PC-3 (cell line): ENCODE results near the gene HIGD2A. TPM values are rescaled to one million over a fixed set of nuclear protein-coding genes. Genes with fewer than 3 reads are reported as not detected.

Experiments used
- ATAC-seq: fragments of 200-7000 bp; cut with Tn5 transposase; 2 replicates; pipeline ENCODE4 v1.9.1; 2020; ENCODE audit warnings: mild to moderate bottlenecking, moderate library complexity
- BruUV-seq: library from RNA; stranded (reverse); fragments of 400-500 nt; replicated peaks from 2 replicates; lab custom pipeline; 2021; lab: Mats Ljungman, UMichigan
- CTCF ChIA-PET: fragments of 300-600 bp; sonication (Branson Sonifier 250); formaldehyde crosslinking; loops from one replicate; lab custom pipeline; 2022; ENCODE audit warnings: antibody characterized with exemption; lab: Charles Lee
- POLR2A ChIA-PET: fragments of 300-600 bp; sonication (Branson Sonifier 250); formaldehyde crosslinking; loops from one replicate; lab custom pipeline; 2022; ENCODE audit warnings: antibody characterized with exemption; ENCODE audit not compliant: unreplicated experiment; lab: Charles Lee
- DNase-seq: peaks from one replicate; pipeline ENCODE4 v3.0.0-alpha.2; 2015
- H2AFZ ChIP-seq: fragments of 300-600 bp; sonication (generic); 2 replicates; pipeline ENCODE4 v1.6.0; 2016; ENCODE audit warnings: antibody characterized with exemption, low read length
- H3F3A ChIP-seq: fragments of 300-600 bp; sonication (generic); one replicate; pipeline ENCODE4 v1.6.0; 2017; ENCODE audit warnings: antibody characterized with exemption, low read length, control low read depth, mild to moderate bottlenecking; ENCODE audit not compliant: unreplicated experiment
- H3K27ac ChIP-seq: fragments of 300-600 bp; sonication (generic); 2 replicates; pipeline ENCODE4 v1.5.1; 2016; ENCODE audit warnings: mild to moderate bottlenecking, low read length
- H3K27me3 ChIP-seq: fragments of 300-600 bp; sonication (generic); 2 replicates; pipeline ENCODE4 v1.6.1; 2016; ENCODE audit warnings: low read length, mixed read lengths
- H3K36me3 ChIP-seq: fragments of 300-600 bp; sonication (generic); 2 replicates; pipeline ENCODE4 v1.6.1; 2016; ENCODE audit warnings: low read depth, mixed run types, low read length, mixed read lengths
- H3K4me1 ChIP-seq: fragments of 300-600 bp; sonication (generic); 2 replicates; pipeline ENCODE4 v1.5.1; 2016; ENCODE audit warnings: low read length; ENCODE audit not compliant: insufficient read depth
- H3K4me2 ChIP-seq: fragments of 300-600 bp; sonication (generic); 2 replicates; pipeline ENCODE4 v1.6.0; 2016; ENCODE audit warnings: low read length
- H3K4me3 ChIP-seq: fragments of 300-600 bp; sonication (generic); 2 replicates; pipeline ENCODE4 v1.5.1; 2016; ENCODE audit warnings: mild to moderate bottlenecking, low read length, mixed read lengths
- H3K79me2 ChIP-seq: fragments of 300-600 bp; sonication (generic); 2 replicates; pipeline ENCODE4 v1.6.1; 2017; ENCODE audit warnings: low read length, mixed read lengths
- H3K9ac ChIP-seq: fragments of 300-600 bp; sonication (generic); 2 replicates; pipeline ENCODE4 v1.6.0; 2016; ENCODE audit warnings: mild to moderate bottlenecking, low read length
- H3K9me2 ChIP-seq: fragments of 300-600 bp; sonication (generic); replicated peaks from 2 replicates; pipeline ENCODE4 v1.6.1; 2016; ENCODE audit warnings: mixed run types, low read length, mixed read lengths
- H3K9me3 ChIP-seq: fragments of 300-600 bp; sonication (generic); 2 replicates; pipeline ENCODE4 v1.6.1; 2016; ENCODE audit warnings: low read length, mixed read lengths
- H4K20me1 ChIP-seq: fragments of 300-600 bp; sonication (generic); 2 replicates; pipeline ENCODE4 v1.6.1; 2016; ENCODE audit warnings: low read length, mixed read lengths
- EZH2 ChIP-seq: fragments of 300-600 bp; sonication (generic); IDR thresholded peaks from one replicate; pipeline ENCODE4 v1.6.1; 2017; ENCODE audit warnings: antibody characterized with exemption, mild to moderate bottlenecking, low read length; ENCODE audit not compliant: unreplicated experiment
- EZH2phosphoT487 ChIP-seq: fragments of 300-600 bp; sonication (generic); IDR thresholded peaks from 2 replicates; pipeline ENCODE4 v1.6.1; 2018; ENCODE audit warnings: mild to moderate bottlenecking, antibody characterized with exemption, low read length, borderline replicate concordance
- intact Hi-C: fragments of 100-400 bp; cut with micrococcal nuclease; formaldehyde crosslinking; loops from 2 replicates; pipeline ENCODE4 v1.9.0; 2023
- total RNA-seq: library from RNA; depleted of rRNA; stranded (reverse); fragments of >200 nt; gene quantifications from 2 replicates; pipeline ENCODE4 v1.2.3, GENCODE V29; 2014
- TF ChIP-seq, protein P1 (sequence below): fragments of 300-600 bp; sonication (generic); conservative IDR thresholded peaks from 2 replicates; pipeline ENCODE4 v1.5.1; 2017; ENCODE audit warnings: antibody characterized with exemption, low read depth, mild to moderate bottlenecking, low read length

The HIGD2A gene
- total RNA-seq, 1 experiment from 2014 or later = 174 TPM

DNA sequence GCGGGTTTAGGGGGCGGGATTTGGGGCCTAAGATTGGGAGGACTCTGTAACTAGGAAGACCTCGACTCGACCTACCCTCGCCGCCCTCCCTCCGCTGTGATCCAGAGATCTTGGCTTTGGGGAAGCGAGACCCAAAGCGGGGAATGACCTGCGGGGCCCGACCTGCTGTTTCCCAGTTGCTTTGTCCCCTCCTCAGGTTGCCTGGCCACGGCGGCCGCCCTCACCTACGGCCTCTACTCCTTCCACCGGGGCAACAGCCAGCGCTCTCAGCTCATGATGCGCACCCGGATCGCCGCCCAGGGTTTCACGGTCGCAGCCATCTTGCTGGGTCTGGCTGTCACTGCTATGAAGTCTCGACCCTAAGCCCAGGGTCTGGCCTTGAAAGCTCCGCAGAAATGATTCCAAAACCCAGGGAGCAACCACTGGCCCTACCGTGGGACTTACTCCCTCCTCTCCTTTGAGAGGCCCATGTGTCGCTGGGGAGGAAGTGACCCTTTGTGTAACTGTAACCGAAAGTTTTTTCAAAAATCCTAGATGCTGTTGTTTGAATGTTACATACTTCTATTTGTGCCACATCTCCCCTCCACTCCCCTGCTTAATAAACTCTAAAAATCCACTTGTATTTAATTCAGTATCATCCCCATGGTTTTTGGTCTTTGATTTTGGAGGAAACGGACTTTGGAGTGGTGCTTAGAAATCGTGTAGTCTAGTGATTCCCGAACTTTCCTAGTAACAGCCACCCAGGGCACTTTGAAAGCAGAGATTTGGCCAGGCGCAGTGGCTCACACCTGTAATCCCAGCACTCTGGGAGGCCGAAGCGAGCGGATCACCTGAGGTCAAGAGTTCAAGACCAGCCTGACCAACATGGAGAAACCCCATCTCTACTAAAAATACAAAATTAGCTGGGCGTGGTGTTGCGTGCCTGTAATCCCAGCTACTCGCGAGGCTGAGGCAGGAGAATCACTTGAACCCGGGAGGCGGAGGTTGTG, 878 bp downstream of the HIGD2A start:
- Histone ChIP-seq H4K20me1 (peaks cover 31% of the 10 kb centered on the region), H3K36me3 (peaks cover 49% of the 10 kb centered on the region), H3K27me3 (no peaks in the 10 kb centered on the region), H3K9me2 (no peaks in the 10 kb centered on the region), H3F3A (no peaks in the 10 kb centered on the region), H3K4me1 (peaks cover 14% of the 10 kb centered on the region), H3K27ac (peak overlapping the region; percentile 94), H3K4me2 (peak overlapping the region; percentile 99), H3K9ac (peak overlapping the region; percentile 98), H2AFZ (peak overlapping the region; percentile 53; the same call in 1 of the 2 replicates), H3K4me3 (peak overlapping the region; percentile 94), H3K9me3 (no peaks in the 10 kb centered on the region), H3K79me2 (peaks cover 62% of the 10 kb centered on the region)
- ChIA-PET POLR2A (no interaction called here), CTCF (no interaction called here)
- TSS peak; percentile 92 for BruUV-seq
- DNase-seq (peak; percentile 36), ATAC-seq (peak; percentile 41)
- TF ChIP-seq EZH2phosphoT487 (no peak), EZH2 (no peak)
- TF ChIP-seq, protein P1, sequence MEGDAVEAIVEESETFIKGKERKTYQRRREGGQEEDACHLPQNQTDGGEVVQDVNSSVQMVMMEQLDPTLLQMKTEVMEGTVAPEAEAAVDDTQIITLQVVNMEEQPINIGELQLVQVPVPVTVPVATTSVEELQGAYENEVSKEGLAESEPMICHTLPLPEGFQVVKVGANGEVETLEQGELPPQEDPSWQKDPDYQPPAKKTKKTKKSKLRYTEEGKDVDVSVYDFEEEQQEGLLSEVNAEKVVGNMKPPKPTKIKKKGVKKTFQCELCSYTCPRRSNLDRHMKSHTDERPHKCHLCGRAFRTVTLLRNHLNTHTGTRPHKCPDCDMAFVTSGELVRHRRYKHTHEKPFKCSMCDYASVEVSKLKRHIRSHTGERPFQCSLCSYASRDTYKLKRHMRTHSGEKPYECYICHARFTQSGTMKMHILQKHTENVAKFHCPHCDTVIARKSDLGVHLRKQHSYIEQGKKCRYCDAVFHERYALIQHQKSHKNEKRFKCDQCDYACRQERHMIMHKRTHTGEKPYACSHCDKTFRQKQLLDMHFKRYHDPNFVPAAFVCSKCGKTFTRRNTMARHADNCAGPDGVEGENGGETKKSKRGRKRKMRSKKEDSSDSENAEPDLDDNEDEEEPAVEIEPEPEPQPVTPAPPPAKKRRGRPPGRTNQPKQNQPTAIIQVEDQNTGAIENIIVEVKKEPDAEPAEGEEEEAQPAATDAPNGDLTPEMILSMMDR = no peak
- intact Hi-C loops = loop anchor here (1.0 kb wide), 1 partner anchor 189 kb away; no protein-coding TSS in a partner anchor

GRCh38 chr5:176391479-176391878, 2.9 kb downstream of the HIGD2A start:
- BruUV-seq = no TSS peak

More at GRCh38 chr5:176391479-176391878, 2.9 kb downstream of the HIGD2A start:
- peaks cover 9% of the 10 kb centered on the region for H3K4me1 ChIP-seq
- no peaks in the 10 kb centered on the region for H3K9me2 ChIP-seq
- peaks cover 41% of the 10 kb centered on the region for H3K79me2 ChIP-seq
- peaks cover 12% of the 10 kb centered on the region for H4K20me1 ChIP-seq
- no peak overlapping the region for H3K4me3 ChIP-seq
- POLR2A ChIA-PET = no interaction called here
- H3K9ac ChIP-seq = no peak overlapping the region
- intact Hi-C loops = no loop called here
- TF ChIP-seq EZH2 = no peak
- TF ChIP-seq EZH2phosphoT487 = no peak
- TF ChIP-seq, protein P1 = no peak
- H3F3A ChIP-seq = no peaks in the 10 kb centered on the region
- DNase-seq (no peak), ATAC-seq (no peak)
- no peaks in the 10 kb centered on the region for H3K27me3 ChIP-seq
- H3K36me3 ChIP-seq = peaks cover 35% of the 10 kb centered on the region
- H3K9me3 ChIP-seq = no peaks in the 10 kb centered on the region
- H3K4me2 ChIP-seq = no peak overlapping the region
- H3K27ac ChIP-seq = no peak overlapping the region
- no peak overlapping the region for H2AFZ ChIP-seq
- CTCF ChIA-PET = no interaction called here
